HEK293 (cell line): Measurements from ENCODE around the gene BMP5.

Experiments used
- SP2 ChIP-seq: fragments of 450-650 bp; formaldehyde crosslinking; IDR thresholded peaks from 2 replicates; pipeline ENCODE4 v1.5.1; 2016; ENCODE audit warnings: missing biosample characterization, missing genetic modification characterization
- ZEB2 ChIP-seq: fragments of 450-650 bp; formaldehyde crosslinking; IDR thresholded peaks from 2 replicates; pipeline ENCODE4 v1.5.1; 2016; ENCODE audit warnings: missing biosample characterization, missing genetic modification characterization
- ZNF202 ChIP-seq: fragments of 450-650 bp; formaldehyde crosslinking; IDR thresholded peaks from 2 replicates; pipeline ENCODE4 v1.5.1; 2016; ENCODE audit warnings: missing biosample characterization, missing genetic modification characterization, borderline replicate concordance
- ZNF274 ChIP-seq, 2 experiments: fragments of 200-500 bp in 1 of 2; fragments of 450-650 bp in 1 of 2; sonication (Bioruptor generic) in 1 of 2; formaldehyde crosslinking in 1 of 2; IDR thresholded peaks; 2 replicates each; pipeline versions ENCODE4 v1.5.1 to v1.6.1; 2014 to 2016; ENCODE audit warnings: borderline replicate concordance in 1 of 2, inconsistent platforms in 1 of 2, low read length in 1 of 2, missing biosample characterization in 1 of 2, missing genetic modification characterization in 1 of 2
- ZNF529 ChIP-seq: fragments of 450-650 bp; formaldehyde crosslinking; IDR thresholded peaks from 2 replicates; pipeline ENCODE4 v1.5.1; 2017; ENCODE audit warnings: missing genetic modification characterization, missing biosample characterization; ENCODE audit not compliant: insufficient replicate concordance
- ZNF791 ChIP-seq: fragments of 450-650 bp; formaldehyde crosslinking; IDR thresholded peaks from 2 replicates; pipeline ENCODE4 v1.5.1; 2016; ENCODE audit warnings: missing biosample characterization, missing genetic modification characterization
- ZNF837 ChIP-seq: fragments of 450-650 bp; formaldehyde crosslinking; IDR thresholded peaks from 2 replicates; pipeline ENCODE4 v1.5.1; 2016; ENCODE audit warnings: missing biosample characterization, missing genetic modification characterization
- TF ChIP-seq, protein P1 (sequence below): fragments of 450-650 bp; formaldehyde crosslinking; IDR thresholded peaks from 2 replicates; pipeline ENCODE4 v1.5.1; 2016; ENCODE audit warnings: missing biosample characterization, missing genetic modification characterization
- TF ChIP-seq, protein P2 (sequence below): fragments of 450-650 bp; formaldehyde crosslinking; IDR thresholded peaks from 2 replicates; pipeline ENCODE4 v1.5.1; 2016; ENCODE audit warnings: missing biosample characterization, missing genetic modification characterization
- TF ChIP-seq, protein P3 (sequence below): fragments of 450-650 bp; formaldehyde crosslinking; IDR thresholded peaks from 2 replicates; pipeline ENCODE4 v1.5.1; 2016; ENCODE audit warnings: missing biosample characterization, missing genetic modification characterization

DNA sequence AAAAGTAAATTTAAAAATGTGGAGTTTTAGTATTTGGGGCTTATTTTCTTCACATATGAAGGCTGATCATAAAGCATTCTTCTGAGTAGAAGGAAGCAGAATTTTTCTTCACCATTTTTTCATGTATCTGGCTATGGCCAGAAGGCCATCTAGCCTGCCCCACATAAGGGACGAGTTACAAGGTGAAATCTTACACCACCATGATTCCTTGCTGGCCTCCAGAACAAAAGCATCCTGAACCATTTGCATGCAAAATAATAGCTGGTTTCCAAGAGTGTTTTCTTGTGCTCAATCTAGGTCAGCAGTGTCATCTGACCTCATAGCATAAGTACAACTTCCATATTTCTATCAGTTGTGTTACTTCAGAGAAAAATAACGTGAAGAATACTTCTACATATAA, 93.1 kb downstream of the BMP5 start:
- TF ChIP-seq ZNF274 (IDR thresholded peaks at IDR 0.05; ENCODE audit: low read length), result no peak
- TF ChIP-seq ZNF274 (tag by site-specific recombination; IDR thresholded peaks at IDR 0.05; ENCODE audit: borderline replicate concordance), result no peak
- TF ChIP-seq SP2, result no peak
- TF ChIP-seq ZEB2, result no peak
- TF ChIP-seq, protein P1, sequence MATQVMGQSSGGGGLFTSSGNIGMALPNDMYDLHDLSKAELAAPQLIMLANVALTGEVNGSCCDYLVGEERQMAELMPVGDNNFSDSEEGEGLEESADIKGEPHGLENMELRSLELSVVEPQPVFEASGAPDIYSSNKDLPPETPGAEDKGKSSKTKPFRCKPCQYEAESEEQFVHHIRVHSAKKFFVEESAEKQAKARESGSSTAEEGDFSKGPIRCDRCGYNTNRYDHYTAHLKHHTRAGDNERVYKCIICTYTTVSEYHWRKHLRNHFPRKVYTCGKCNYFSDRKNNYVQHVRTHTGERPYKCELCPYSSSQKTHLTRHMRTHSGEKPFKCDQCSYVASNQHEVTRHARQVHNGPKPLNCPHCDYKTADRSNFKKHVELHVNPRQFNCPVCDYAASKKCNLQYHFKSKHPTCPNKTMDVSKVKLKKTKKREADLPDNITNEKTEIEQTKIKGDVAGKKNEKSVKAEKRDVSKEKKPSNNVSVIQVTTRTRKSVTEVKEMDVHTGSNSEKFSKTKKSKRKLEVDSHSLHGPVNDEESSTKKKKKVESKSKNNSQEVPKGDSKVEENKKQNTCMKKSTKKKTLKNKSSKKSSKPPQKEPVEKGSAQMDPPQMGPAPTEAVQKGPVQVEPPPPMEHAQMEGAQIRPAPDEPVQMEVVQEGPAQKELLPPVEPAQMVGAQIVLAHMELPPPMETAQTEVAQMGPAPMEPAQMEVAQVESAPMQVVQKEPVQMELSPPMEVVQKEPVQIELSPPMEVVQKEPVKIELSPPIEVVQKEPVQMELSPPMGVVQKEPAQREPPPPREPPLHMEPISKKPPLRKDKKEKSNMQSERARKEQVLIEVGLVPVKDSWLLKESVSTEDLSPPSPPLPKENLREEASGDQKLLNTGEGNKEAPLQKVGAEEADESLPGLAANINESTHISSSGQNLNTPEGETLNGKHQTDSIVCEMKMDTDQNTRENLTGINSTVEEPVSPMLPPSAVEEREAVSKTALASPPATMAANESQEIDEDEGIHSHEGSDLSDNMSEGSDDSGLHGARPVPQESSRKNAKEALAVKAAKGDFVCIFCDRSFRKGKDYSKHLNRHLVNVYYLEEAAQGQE (tag by site-specific recombination), result no peak
- TF ChIP-seq ZNF529 (tag by site-specific recombination), result no peak
- TF ChIP-seq ZNF837 (tag by site-specific recombination), result no peak
- TF ChIP-seq, protein P2, sequence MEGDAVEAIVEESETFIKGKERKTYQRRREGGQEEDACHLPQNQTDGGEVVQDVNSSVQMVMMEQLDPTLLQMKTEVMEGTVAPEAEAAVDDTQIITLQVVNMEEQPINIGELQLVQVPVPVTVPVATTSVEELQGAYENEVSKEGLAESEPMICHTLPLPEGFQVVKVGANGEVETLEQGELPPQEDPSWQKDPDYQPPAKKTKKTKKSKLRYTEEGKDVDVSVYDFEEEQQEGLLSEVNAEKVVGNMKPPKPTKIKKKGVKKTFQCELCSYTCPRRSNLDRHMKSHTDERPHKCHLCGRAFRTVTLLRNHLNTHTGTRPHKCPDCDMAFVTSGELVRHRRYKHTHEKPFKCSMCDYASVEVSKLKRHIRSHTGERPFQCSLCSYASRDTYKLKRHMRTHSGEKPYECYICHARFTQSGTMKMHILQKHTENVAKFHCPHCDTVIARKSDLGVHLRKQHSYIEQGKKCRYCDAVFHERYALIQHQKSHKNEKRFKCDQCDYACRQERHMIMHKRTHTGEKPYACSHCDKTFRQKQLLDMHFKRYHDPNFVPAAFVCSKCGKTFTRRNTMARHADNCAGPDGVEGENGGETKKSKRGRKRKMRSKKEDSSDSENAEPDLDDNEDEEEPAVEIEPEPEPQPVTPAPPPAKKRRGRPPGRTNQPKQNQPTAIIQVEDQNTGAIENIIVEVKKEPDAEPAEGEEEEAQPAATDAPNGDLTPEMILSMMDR, result no peak
- TF ChIP-seq ZNF791 (tag by site-specific recombination), result no peak
- TF ChIP-seq ZNF202 (tag by site-specific recombination), result no peak
- TF ChIP-seq, protein P3, sequence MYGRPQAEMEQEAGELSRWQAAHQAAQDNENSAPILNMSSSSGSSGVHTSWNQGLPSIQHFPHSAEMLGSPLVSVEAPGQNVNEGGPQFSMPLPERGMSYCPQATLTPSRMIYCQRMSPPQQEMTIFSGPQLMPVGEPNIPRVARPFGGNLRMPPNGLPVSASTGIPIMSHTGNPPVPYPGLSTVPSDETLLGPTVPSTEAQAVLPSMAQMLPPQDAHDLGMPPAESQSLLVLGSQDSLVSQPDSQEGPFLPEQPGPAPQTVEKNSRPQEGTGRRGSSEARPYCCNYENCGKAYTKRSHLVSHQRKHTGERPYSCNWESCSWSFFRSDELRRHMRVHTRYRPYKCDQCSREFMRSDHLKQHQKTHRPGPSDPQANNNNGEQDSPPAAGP (tag by site-specific recombination), result no peak
